HEK293 (cell line): ENCODE measurements around the gene HHIPL1.

Experiments used
- CTCF ChIA-PET: fragments of 350-600 bp; formaldehyde crosslinking; extraction: SDS; loops from one replicate; lab custom pipeline; 2021; ENCODE audit warnings: antibody characterized with exemption; lab: Yijun Ruan, JAX
- POLR2A ChIA-PET: fragments of 300-600 bp; formaldehyde crosslinking; extraction: SDS; loops from one replicate; lab custom pipeline; 2020; ENCODE audit warnings: antibody characterized with exemption, inconsistent platforms; lab: Yijun Ruan, JAX
- H3K27ac ChIP-seq: fragments of 200-500 bp; sonication (Bioruptor generic); 2 replicates; pipeline ENCODE4 v1.5.1; 2014; ENCODE audit warnings: low read depth, low read length, control low read depth, inconsistent platforms; ENCODE audit errors: extremely low read depth
- H3K36me3 ChIP-seq, 2 experiments: fragments of 200-500 bp in 1 of 2; sonication (Bioruptor generic) in 1 of 2; 1 replicate in 1 of 2; 2 replicates in 1 of 2; pipeline ENCODE4 v1.5.1; 2014 to 2017; ENCODE audit warnings: inconsistent platforms in 2 of 2, low read length in 2 of 2; ENCODE audit not compliant: control insufficient read depth in 2 of 2, insufficient read depth in 1 of 2
- H3K4me1 ChIP-seq: fragments of 200-500 bp; sonication (Bioruptor generic); 2 replicates; pipeline ENCODE4 v1.5.1; 2014; ENCODE audit warnings: mild to moderate bottlenecking, low read length, inconsistent platforms; ENCODE audit not compliant: control insufficient read depth, insufficient read depth
- H3K4me3 ChIP-seq: 2 replicates; pipeline ENCODE4 v1.5.1; 2011; ENCODE audit warnings: low read depth, mild to moderate bottlenecking, control low read depth, low read length, moderate library complexity
- H3K9me3 ChIP-seq: fragments of 200-500 bp; sonication (Bioruptor generic); 2 replicates; pipeline ENCODE4 v1.5.1; 2014; ENCODE audit warnings: low read depth, low read length, inconsistent platforms; ENCODE audit not compliant: control insufficient read depth, insufficient read depth
- KLF1 ChIP-seq: fragments of 450-650 bp; formaldehyde crosslinking; IDR thresholded peaks from 2 replicates; pipeline ENCODE4 v1.5.1; 2016; ENCODE audit warnings: missing biosample characterization, missing genetic modification characterization
- OSR2 ChIP-seq: fragments of 450-650 bp; formaldehyde crosslinking; IDR thresholded peaks from 2 replicates; pipeline ENCODE4 v1.5.1; 2016; ENCODE audit warnings: missing biosample characterization, missing genetic modification characterization
- PRDM1 ChIP-seq: fragments of 450-650 bp; formaldehyde crosslinking; IDR thresholded peaks from 2 replicates; pipeline ENCODE4; 2016; ENCODE audit warnings: missing biosample characterization, missing genetic modification characterization
- ZBTB1 ChIP-seq: fragments of 450-650 bp; formaldehyde crosslinking; IDR thresholded peaks from 2 replicates; pipeline ENCODE4 v1.5.1; 2016; ENCODE audit warnings: missing biosample characterization, missing genetic modification characterization
- ZBTB8A ChIP-seq: fragments of 450-650 bp; formaldehyde crosslinking; IDR thresholded peaks from 2 replicates; pipeline ENCODE4 v1.5.1; 2016; ENCODE audit warnings: missing biosample characterization, missing genetic modification characterization
- ZFHX2 ChIP-seq: fragments of 450-650 bp; formaldehyde crosslinking; conservative IDR thresholded peaks from 2 replicates; pipeline ENCODE4 v1.5.1; 2016; ENCODE audit warnings: missing biosample characterization, missing genetic modification characterization
- ZFP3 ChIP-seq: fragments of 450-650 bp; formaldehyde crosslinking; IDR thresholded peaks from 2 replicates; pipeline ENCODE4 v1.5.1; 2016; ENCODE audit warnings: low read depth, missing biosample characterization, missing genetic modification characterization
- ZNF169 ChIP-seq: fragments of 450-650 bp; formaldehyde crosslinking; IDR thresholded peaks from 2 replicates; pipeline ENCODE4 v1.5.1; 2016; ENCODE audit warnings: missing biosample characterization, missing genetic modification characterization
- ZNF449 ChIP-seq: fragments of 450-650 bp; formaldehyde crosslinking; IDR thresholded peaks from 2 replicates; pipeline ENCODE4 v1.5.1; 2017; ENCODE audit warnings: missing biosample characterization, mild to moderate bottlenecking, missing genetic modification characterization, moderate library complexity
- ZNF501 ChIP-seq: fragments of 450-650 bp; formaldehyde crosslinking; IDR thresholded peaks from 2 replicates; pipeline ENCODE4 v1.5.1; 2016; ENCODE audit warnings: missing biosample characterization, missing genetic modification characterization
- ZNF513 ChIP-seq: fragments of 450-650 bp; IDR thresholded peaks from 2 replicates; pipeline ENCODE4 v1.5.1; 2018; ENCODE audit warnings: missing biosample characterization, missing genetic modification characterization
- ZNF600 ChIP-seq: fragments of 450-650 bp; formaldehyde crosslinking; IDR thresholded peaks from 2 replicates; pipeline ENCODE4 v1.5.1; 2016; ENCODE audit warnings: missing biosample characterization, missing genetic modification characterization
- ZNF621 ChIP-seq: fragments of 450-650 bp; formaldehyde crosslinking; IDR thresholded peaks from 2 replicates; pipeline ENCODE4 v1.5.1; 2017; ENCODE audit warnings: missing biosample characterization, missing genetic modification characterization
- ZNF624 ChIP-seq: fragments of 450-650 bp; formaldehyde crosslinking; IDR thresholded peaks from 2 replicates; pipeline ENCODE4 v1.5.1; 2017; ENCODE audit warnings: missing biosample characterization, missing genetic modification characterization
- ZNF830 ChIP-seq: fragments of 450-650 bp; IDR thresholded peaks from 2 replicates; pipeline ENCODE4 v1.5.0; 2018; ENCODE audit warnings: missing biosample characterization, missing genetic modification characterization, low read depth, mild to moderate bottlenecking, moderate library complexity
- ZSCAN4 ChIP-seq: fragments of 450-650 bp; formaldehyde crosslinking; IDR thresholded peaks from 2 replicates; pipeline ENCODE4 v1.5.1; 2017; ENCODE audit warnings: missing biosample characterization, missing genetic modification characterization
- ZXDB ChIP-seq: fragments of 450-650 bp; formaldehyde crosslinking; IDR thresholded peaks from 2 replicates; pipeline ENCODE4 v1.5.1; 2016; ENCODE audit warnings: missing biosample characterization, missing genetic modification characterization
- TF ChIP-seq, protein P1 (sequence below): fragments of 450-650 bp; IDR thresholded peaks from 2 replicates; pipeline ENCODE4 v1.5.1; 2018; ENCODE audit warnings: missing biosample characterization, mild to moderate bottlenecking, missing genetic modification characterization

HHIPL1 gene

GRCh38 chr14:99602054-99602787 is 42.7 kb upstream of the HHIPL1 start (continued):
- TF ChIP-seq PRDM1 (tag by site-specific recombination) (peak; percentile 90), KLF1 (tag by site-specific recombination) (peak; percentile 67), OSR2 (tag by site-specific recombination) (peak; percentile 56), ZFHX2 (tag by site-specific recombination) (peak; percentile 44; the same call in 1 of the 2 replicates)
- TF ChIP-seq, all 188 proteins: peak for 14

DNA sequence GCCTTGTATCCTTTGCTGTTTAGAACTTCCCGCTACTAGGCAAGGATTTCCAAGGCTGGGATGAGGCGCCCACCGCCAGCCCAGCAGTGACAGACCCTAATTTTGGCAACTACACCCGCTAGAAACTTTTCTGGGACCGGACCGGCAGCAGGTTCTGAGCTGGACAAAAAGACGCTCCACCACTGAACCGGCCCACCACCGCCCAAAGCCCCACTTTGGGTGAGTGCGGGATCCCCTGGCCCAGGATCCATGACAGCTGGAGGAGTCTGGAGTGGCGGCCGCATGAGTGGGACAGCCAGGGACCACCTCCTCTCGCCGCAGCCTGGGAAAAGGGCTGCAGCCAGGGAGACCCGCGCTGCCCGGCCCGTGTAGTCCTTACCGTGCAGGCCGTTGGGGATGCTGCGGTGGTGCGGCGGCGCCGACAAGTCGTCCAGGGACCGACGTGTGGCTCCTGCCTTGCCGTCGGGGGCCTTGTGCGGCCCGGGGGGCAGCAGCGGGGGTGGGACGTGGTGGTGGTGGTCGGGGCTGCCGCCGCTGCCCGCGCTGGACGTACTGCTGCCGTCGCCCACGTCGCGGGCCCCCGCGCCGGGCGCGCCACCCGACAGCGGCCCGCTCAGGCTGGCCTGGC is 42.0 kb upstream of the HHIPL1 start:
- TF ChIP-seq ZXDB (tag by site-specific recombination): no peak
- no peak for TF ChIP-seq ZNF449 (tag by site-specific recombination)
- TF ChIP-seq, protein P1, sequence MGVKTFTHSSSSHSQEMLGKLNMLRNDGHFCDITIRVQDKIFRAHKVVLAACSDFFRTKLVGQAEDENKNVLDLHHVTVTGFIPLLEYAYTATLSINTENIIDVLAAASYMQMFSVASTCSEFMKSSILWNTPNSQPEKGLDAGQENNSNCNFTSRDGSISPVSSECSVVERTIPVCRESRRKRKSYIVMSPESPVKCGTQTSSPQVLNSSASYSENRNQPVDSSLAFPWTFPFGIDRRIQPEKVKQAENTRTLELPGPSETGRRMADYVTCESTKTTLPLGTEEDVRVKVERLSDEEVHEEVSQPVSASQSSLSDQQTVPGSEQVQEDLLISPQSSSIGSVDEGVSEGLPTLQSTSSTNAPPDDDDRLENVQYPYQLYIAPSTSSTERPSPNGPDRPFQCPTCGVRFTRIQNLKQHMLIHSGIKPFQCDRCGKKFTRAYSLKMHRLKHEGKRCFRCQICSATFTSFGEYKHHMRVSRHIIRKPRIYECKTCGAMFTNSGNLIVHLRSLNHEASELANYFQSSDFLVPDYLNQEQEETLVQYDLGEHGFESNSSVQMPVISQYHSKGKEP: no peak
- TF ChIP-seq ZBTB8A (tag by site-specific recombination): peak; percentile 1
- TF ChIP-seq ZSCAN4 (tag by site-specific recombination): no peak
- no peak for TF ChIP-seq ZFP3 (tag by site-specific recombination)
- TF ChIP-seq ZNF624 (tag by site-specific recombination): no peak
- no peak for TF ChIP-seq ZNF830 (tag by site-specific recombination)
- peak; percentile 54; the same call in 1 of the 2 replicates for TF ChIP-seq ZNF600 (tag by site-specific recombination)
- no peak for TF ChIP-seq ZBTB1
- TF ChIP-seq ZNF169: no peak
- no peak for TF ChIP-seq ZNF621 (tag by site-specific recombination)
- TF ChIP-seq ZNF501 (tag by site-specific recombination): no peak
- no peak for TF ChIP-seq ZNF513 (tag by site-specific recombination)
- TF ChIP-seq, all 188 proteins: peak for 2
- Histone ChIP-seq H3K9me3 (no peaks in the 10 kb centered on the region), H3K36me3 (peaks cover 0 to 4% of the 10 kb centered on the region in 2 experiments; a peak in 1 of 3 replicates), H3K4me1 (peaks cover 15% of the 10 kb centered on the region), H3K4me3 (peak overlapping the region; percentile 39), H3K27ac (peak overlapping the region; percentile 36; the same call in 1 of the 2 replicates)
- CTCF ChIA-PET: interaction anchor here (1.2 to 1.4 kb wide), 2 partner anchors 27 to 78 kb away, joined by 3 to 4 read pairs; no protein-coding TSS in a partner anchor
- POLR2A ChIA-PET: interaction anchor here (1.1 to 3.1 kb wide), 5 partner anchors 27 to 122 kb away, joined by 3 to 20 read pairs (median 8); partner anchors contain the start of genes CCNK and SETD3
